ENCODE measurements around the gene SFXN3.

Gene SFXN3

GRCh38 chr10:101060036-101060950 is 29.3 kb downstream of the SFXN3 start:
- peak; percentile 94 for TF ChIP-seq RAD21 (IDR thresholded peaks at IDR 0.05; ENCODE audit: low read depth)
- TF ChIP-seq TCF12 (IDR thresholded peaks at IDR 0.05; ENCODE audit: low read depth): no peak
- 0 out of 2 replicates have a peak, but pooled peaks have one; percentile 12 for TF ChIP-seq TAF1 (IDR thresholded peaks at IDR 0.05; ENCODE audit: low read depth)
- 0 out of 2 replicates have a peak, but pooled peaks have one; percentile 6 for TF ChIP-seq NFIC (IDR thresholded peaks at IDR 0.05)
- 0 out of 2 replicates have a peak, but pooled peaks have one; percentile 23 for TF ChIP-seq FOXM1 (IDR thresholded peaks at IDR 0.05; ENCODE audit: borderline replicate concordance, low read depth)
- 0 out of 2 replicates have a peak, but pooled peaks have one; percentile 34 for TF ChIP-seq YY1 (IDR thresholded peaks at IDR 0.05; ENCODE audit: low read depth)
- no peak for TF ChIP-seq EP300 (IDR thresholded peaks at IDR 0.05; ENCODE audit: borderline replicate concordance)
- TF ChIP-seq MAX (IDR thresholded peaks at IDR 0.05): peak; percentile 42; the same call in 1 of the 2 replicates

GRCh38 chr10:101060951-101061623 is 30.1 kb downstream of the SFXN3 start:
- TF ChIP-seq TAF1 (IDR thresholded peaks at IDR 0.05; ENCODE audit: low read depth) (peak; percentile 79), TCF12 (IDR thresholded peaks at IDR 0.05; ENCODE audit: low read depth) (peak; percentile 60), MAX (IDR thresholded peaks at IDR 0.05) (peak; percentile 78), USF1 (IDR thresholded peaks at IDR 0.05) (no peak; the same call in 1 of the 2 replicates), RAD21 (IDR thresholded peaks at IDR 0.05; ENCODE audit: low read depth) (no peak), NFIC (IDR thresholded peaks at IDR 0.05) (peak; percentile 59), CREB1 (IDR thresholded peaks at IDR 0.05; ENCODE audit: low read depth) (no peak), FOXM1 (IDR thresholded peaks at IDR 0.05; ENCODE audit: borderline replicate concordance, low read depth) (no peak), REST (IDR thresholded peaks at IDR 0.05; ENCODE audit: low read depth) (no peak), CEBPB (IDR thresholded peaks at IDR 0.05) (no peak), TEAD4 (IDR thresholded peaks at IDR 0.05) (no peak; the same call in none of the 2 replicates), ZBTB7A (IDR thresholded peaks at IDR 0.05; ENCODE audit: low read depth) (peak; percentile 24; the same call in 1 of the 2 replicates), EP300 (IDR thresholded peaks at IDR 0.05; ENCODE audit: borderline replicate concordance) (no peak; the same call in 1 of the 2 replicates), YY1 (IDR thresholded peaks at IDR 0.05; ENCODE audit: low read depth) (0 out of 2 replicates have a peak, but pooled peaks have one; percentile 29), EGR1 (IDR thresholded peaks at IDR 0.05) (0 out of 2 replicates have a peak, but pooled peaks have one; percentile 16)

- TF ChIP-seq MAX (IDR thresholded peaks at IDR 0.05) (peak; percentile 75; the same call in 1 of the 2 replicates), RAD21 (IDR thresholded peaks at IDR 0.05; ENCODE audit: low read depth) (no peak), EGR1 (IDR thresholded peaks at IDR 0.05) (peak; percentile 7; the same call in 1 of the 2 replicates), ZBTB7A (IDR thresholded peaks at IDR 0.05; ENCODE audit: low read depth) (0 out of 2 replicates have a peak, but pooled peaks have one; percentile 53), TCF12 (IDR thresholded peaks at IDR 0.05; ENCODE audit: low read depth) (0 out of 2 replicates have a peak, but pooled peaks have one; percentile 1)
Observed at GRCh38 chr10:101061624-101062231, 30.7 kb downstream of the SFXN3 start, which contains the start of gene KAZALD1. Gene KAZALD1 (plus strand): TSS chr10:101061989. CDS start chr10:101062593, 604 bp downstream.

- TF ChIP-seq CREB1 (IDR thresholded peaks at IDR 0.05; ENCODE audit: low read depth) (no peak), USF1 (IDR thresholded peaks at IDR 0.05) (0 out of 2 replicates have a peak, but pooled peaks have one; percentile 26), YY1 (IDR thresholded peaks at IDR 0.05; ENCODE audit: low read depth) (no peak), EGR1 (IDR thresholded peaks at IDR 0.05) (no peak), REST (IDR thresholded peaks at IDR 0.05; ENCODE audit: low read depth) (no peak), CEBPB (IDR thresholded peaks at IDR 0.05) (peak; percentile 4; the same call in 1 of the 2 replicates), TAF1 (IDR thresholded peaks at IDR 0.05; ENCODE audit: low read depth) (no peak), FOXM1 (IDR thresholded peaks at IDR 0.05; ENCODE audit: borderline replicate concordance, low read depth) (no peak), ZBTB7A (IDR thresholded peaks at IDR 0.05; ENCODE audit: low read depth) (no peak), TCF12 (IDR thresholded peaks at IDR 0.05; ENCODE audit: low read depth) (peak; percentile 64; the same call in 1 of the 2 replicates), MAX (IDR thresholded peaks at IDR 0.05) (peak; percentile 72; the same call in 1 of the 2 replicates), NFIC (IDR thresholded peaks at IDR 0.05) (peak; percentile 63; the same call in 1 of the 2 replicates), EP300 (IDR thresholded peaks at IDR 0.05; ENCODE audit: borderline replicate concordance) (0 out of 2 replicates have a peak, but pooled peaks have one; percentile 13), RAD21 (IDR thresholded peaks at IDR 0.05; ENCODE audit: low read depth) (peak; percentile 22; the same call in 1 of the 2 replicates), TEAD4 (IDR thresholded peaks at IDR 0.05) (peak; percentile 55; the same call in 1 of the 2 replicates)
Observed at GRCh38 chr10:101062232-101063049, 31.4 kb downstream of the SFXN3 start.
